ENCODE measurements around the gene RTL10. TPM values are rescaled to one million over a fixed set of nuclear protein-coding genes. Genes with fewer than 3 reads are reported as not detected.

RTL10 gene
- total RNA-seq, 1 experiment from 2014 or later: 21.5 TPM

GRCh38 chr22:19857382-19857781 is 2.7 kb upstream of the RTL10 start (continued):
- no peak for TF ChIP-seq E2F5 (CRISPR knock-in tag; IDR thresholded peaks at IDR 0.05)
- TF ChIP-seq FOXK1 (CRISPR knock-in tag; IDR thresholded peaks at IDR 0.05): no peak
- no peak for TF ChIP-seq E2F1 (CRISPR knock-in tag; IDR thresholded peaks at IDR 0.05)
- no peak for TF ChIP-seq ZSCAN18 (CRISPR knock-in tag; IDR thresholded peaks at IDR 0.05)
- no peak for TF ChIP-seq FOXP1 (CRISPR knock-in tag; IDR thresholded peaks at IDR 0.05; ENCODE audit: borderline replicate concordance)

GRCh38 chr22:19855504-19856409 is 1.1 kb upstream of the RTL10 start:
- Mint-ChIP-seq H3K4me3 (peak overlapping the region; percentile 88), H3K36me3 (peaks cover 9% of the 10 kb centered on the region), H3K27me3 (ENCODE audit: low read depth) (no peaks in the 10 kb centered on the region), H3K4me1 (peaks cover 37% of the 10 kb centered on the region), H3K27ac (no peak overlapping the region; the same call in 1 of the 2 replicates), H3K9me3 (no peaks in the 10 kb centered on the region)
- TF ChIP-seq TEAD1 (CRISPR knock-in tag; IDR thresholded peaks at IDR 0.05) (no peak), ZNF671 (CRISPR knock-in tag; IDR thresholded peaks at IDR 0.05) (no peak), NFE2L1 (CRISPR knock-in tag; IDR thresholded peaks at IDR 0.05) (no peak), E2F1 (CRISPR knock-in tag; IDR thresholded peaks at IDR 0.05) (no peak), ZNF423 (CRISPR knock-in tag; IDR thresholded peaks at IDR 0.05) (no peak), ATF3 (CRISPR knock-in tag; conservative IDR thresholded peaks at IDR 0.05) (no peak), ZNF532 (CRISPR knock-in tag; IDR thresholded peaks at IDR 0.05; ENCODE audit: borderline replicate concordance) (no peak), CDX4 (CRISPR knock-in tag; IDR thresholded peaks at IDR 0.05; ENCODE audit: borderline replicate concordance) (no peak), STAT6 (CRISPR knock-in tag; conservative IDR thresholded peaks at IDR 0.05; ENCODE audit: low read depth) (no peak), CREM (CRISPR knock-in tag; IDR thresholded peaks at IDR 0.05) (no peak), ZNF416 (CRISPR knock-in tag; IDR thresholded peaks at IDR 0.05) (no peak), CTCF (IDR thresholded peaks at IDR 0.05) (no peak)
- CTCF ChIA-PET: interaction anchor here (0.8 to 2.2 kb wide), 5 partner anchors 13 to 125 kb away, joined by 3 to 7 read pairs (median 4); no protein-coding TSS in a partner anchor
- ATAC-seq: no peak
- peak; percentile 48 for DNase-seq (ENCODE audit: low spot score)
- POLR2A ChIA-PET: interaction anchor here (1.5 kb wide), 1 partner anchor 12 kb away, joined by 4 read pairs; no protein-coding TSS in a partner anchor
